PFSK-1 (cell line): ENCODE data around the gene HOMER1.

Experiments used
- FOXP2 ChIP-seq: optimal IDR thresholded peaks from 2 replicates; pipeline ENCODE3; 2011; ENCODE audit warnings: borderline replicate concordance, control low read depth, inconsistent platforms; ENCODE audit not compliant: insufficient read depth; ENCODE audit errors: extremely low read length, extremely low read depth
- POLR2AphosphoS5 ChIP-seq: IDR thresholded peaks from 2 replicates; pipeline ENCODE4 v1.6.1; 2012; ENCODE audit warnings: low read depth, mild to moderate bottlenecking, control low read depth, low read length, moderate library complexity
- SIN3A ChIP-seq: IDR thresholded peaks from 2 replicates; pipeline ENCODE4 v1.6.1; 2012; ENCODE audit warnings: mild to moderate bottlenecking, low read length, moderate library complexity, borderline replicate concordance; ENCODE audit not compliant: insufficient read depth
- TAF1 ChIP-seq: IDR thresholded peaks from 2 replicates; pipeline ENCODE4 v1.6.1; 2012; ENCODE audit warnings: low read length, control low read depth, borderline replicate concordance; ENCODE audit not compliant: insufficient read depth
- TF ChIP-seq, protein P1 (sequence below), 2 experiments: IDR thresholded peaks; 2 replicates each; pipeline versions ENCODE4 v1.6.1 to v1.8.0; 2011 to 2012; ENCODE audit warnings: low read depth in 2 of 2, low read length in 2 of 2, control low read depth in 1 of 2, inconsistent platforms in 1 of 2, mild to moderate bottlenecking in 1 of 2, moderate library complexity in 1 of 2; ENCODE audit not compliant: insufficient read depth in 1 of 2

HOMER1 gene

DNA sequence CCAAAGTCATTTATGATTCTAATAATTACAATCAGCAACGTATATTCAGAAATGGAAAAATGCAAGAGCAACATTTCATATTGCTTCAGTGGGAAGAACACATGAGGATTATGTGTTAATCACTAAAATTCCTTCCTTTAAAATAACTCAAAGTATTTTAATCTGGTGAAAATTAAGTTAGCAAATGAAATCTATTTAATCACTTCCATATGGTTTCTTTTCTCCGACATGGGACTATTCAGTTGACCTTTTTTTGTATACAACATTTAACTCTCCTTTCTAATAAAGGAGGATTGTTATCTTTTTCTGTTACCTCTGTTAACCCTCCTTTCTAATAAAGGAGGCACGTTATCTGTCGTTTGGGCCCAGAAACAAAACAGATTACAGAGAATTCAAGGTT is 59.9 kb downstream of the HOMER1 start:
- no peak for TF ChIP-seq SIN3A
- TF ChIP-seq, protein P1, sequence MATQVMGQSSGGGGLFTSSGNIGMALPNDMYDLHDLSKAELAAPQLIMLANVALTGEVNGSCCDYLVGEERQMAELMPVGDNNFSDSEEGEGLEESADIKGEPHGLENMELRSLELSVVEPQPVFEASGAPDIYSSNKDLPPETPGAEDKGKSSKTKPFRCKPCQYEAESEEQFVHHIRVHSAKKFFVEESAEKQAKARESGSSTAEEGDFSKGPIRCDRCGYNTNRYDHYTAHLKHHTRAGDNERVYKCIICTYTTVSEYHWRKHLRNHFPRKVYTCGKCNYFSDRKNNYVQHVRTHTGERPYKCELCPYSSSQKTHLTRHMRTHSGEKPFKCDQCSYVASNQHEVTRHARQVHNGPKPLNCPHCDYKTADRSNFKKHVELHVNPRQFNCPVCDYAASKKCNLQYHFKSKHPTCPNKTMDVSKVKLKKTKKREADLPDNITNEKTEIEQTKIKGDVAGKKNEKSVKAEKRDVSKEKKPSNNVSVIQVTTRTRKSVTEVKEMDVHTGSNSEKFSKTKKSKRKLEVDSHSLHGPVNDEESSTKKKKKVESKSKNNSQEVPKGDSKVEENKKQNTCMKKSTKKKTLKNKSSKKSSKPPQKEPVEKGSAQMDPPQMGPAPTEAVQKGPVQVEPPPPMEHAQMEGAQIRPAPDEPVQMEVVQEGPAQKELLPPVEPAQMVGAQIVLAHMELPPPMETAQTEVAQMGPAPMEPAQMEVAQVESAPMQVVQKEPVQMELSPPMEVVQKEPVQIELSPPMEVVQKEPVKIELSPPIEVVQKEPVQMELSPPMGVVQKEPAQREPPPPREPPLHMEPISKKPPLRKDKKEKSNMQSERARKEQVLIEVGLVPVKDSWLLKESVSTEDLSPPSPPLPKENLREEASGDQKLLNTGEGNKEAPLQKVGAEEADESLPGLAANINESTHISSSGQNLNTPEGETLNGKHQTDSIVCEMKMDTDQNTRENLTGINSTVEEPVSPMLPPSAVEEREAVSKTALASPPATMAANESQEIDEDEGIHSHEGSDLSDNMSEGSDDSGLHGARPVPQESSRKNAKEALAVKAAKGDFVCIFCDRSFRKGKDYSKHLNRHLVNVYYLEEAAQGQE (IDR thresholded peaks at IDR 0.05; ENCODE audit: insufficient read depth in 1 of 2, low read depth in 2 of 2, low read length in 2 of 2): no peak

DNA sequence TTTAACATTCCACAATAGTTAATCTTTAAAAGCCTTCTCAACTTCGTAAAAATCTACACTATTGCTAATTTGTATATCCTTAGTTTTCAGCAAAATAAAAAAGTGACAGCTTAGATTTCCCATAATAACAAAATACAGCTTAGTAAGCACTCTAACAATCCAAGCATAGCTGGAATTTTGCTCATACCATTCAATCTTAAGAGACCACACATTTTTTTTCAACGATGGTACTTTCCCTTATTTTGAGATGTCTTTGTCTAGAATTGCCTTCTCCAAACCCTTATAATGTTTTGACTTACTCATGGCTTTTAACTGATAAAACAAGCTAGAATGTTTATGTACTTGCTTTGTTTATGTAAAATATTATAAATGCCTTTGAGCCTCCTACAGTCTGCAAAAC is 65.6 kb downstream of the HOMER1 start:
- TF ChIP-seq, protein P1 (IDR thresholded peaks at IDR 0.05; ENCODE audit: insufficient read depth in 1 of 2, low read depth in 2 of 2, low read length in 2 of 2): no peak
- TF ChIP-seq TAF1: no peak
- no peak for TF ChIP-seq SIN3A
- TF ChIP-seq FOXP2: no peak
- TF ChIP-seq POLR2AphosphoS5: no peak

DNA sequence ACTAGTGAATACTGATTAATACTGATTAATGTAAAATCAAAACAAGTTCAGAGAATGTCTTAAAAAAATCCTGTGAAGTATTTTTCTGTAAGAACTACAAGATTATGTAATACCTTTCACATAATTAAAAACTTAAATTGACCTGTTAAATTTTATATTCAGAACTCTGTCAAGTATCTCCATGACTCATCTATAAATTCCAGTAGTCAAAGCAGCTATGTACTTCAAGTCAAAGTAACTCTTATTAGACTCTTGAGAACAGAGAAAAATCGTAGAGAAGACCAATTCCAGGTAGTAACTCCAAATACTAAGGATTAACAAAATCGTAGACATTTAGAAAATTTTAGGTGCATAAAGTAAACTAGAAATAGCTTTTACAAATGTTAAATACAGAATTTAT is 77.1 kb downstream of the HOMER1 start:
- TF ChIP-seq SIN3A (no peak), FOXP2 (no peak), TAF1 (no peak), POLR2AphosphoS5 (no peak)
- TF ChIP-seq, protein P1 (IDR thresholded peaks at IDR 0.05; ENCODE audit: insufficient read depth in 1 of 2, low read depth in 2 of 2, low read length in 2 of 2): no peak

DNA sequence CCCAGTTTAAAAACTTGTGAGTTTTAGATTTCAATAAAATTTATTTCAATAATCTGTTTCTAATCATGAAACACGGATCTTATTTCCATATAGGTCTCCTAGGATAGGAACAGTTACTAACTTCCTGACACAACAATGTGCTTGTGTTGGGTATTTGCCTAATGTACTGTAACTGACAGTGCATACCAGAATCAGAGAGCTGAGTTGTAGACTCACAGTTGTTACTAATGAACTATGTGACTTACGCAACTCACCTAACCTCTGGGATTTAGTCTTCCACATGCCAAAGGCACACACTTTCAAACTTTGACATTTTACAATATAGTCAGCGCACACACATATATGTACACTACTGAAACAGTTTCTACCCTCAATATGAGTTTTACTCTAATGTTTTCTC is 77.7 kb downstream of the HOMER1 start:
- TF ChIP-seq POLR2AphosphoS5 (no peak), TAF1 (no peak), SIN3A (no peak), FOXP2 (no peak)
- TF ChIP-seq, protein P1 (IDR thresholded peaks at IDR 0.05; ENCODE audit: insufficient read depth in 1 of 2, low read depth in 2 of 2, low read length in 2 of 2): no peak

DNA sequence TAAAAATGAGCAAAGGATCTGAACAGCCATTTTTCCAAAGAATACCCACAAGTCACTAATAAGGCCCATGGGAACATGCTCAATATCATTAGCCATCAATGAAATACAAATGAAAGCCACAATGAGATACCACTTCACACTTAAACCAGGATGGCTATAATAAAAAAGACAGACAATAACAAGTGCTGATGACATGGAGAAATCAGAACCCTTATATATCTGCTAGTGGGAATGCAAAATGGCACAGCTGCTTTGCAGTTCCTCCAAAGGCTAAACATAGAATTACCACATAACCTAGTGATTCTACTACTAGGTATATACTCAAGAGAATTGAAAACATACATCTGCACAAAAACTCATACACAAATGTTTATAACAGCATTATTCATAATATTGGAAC is 83.7 kb downstream of the HOMER1 start:
- TF ChIP-seq, protein P1 (IDR thresholded peaks at IDR 0.05; ENCODE audit: insufficient read depth in 1 of 2, low read depth in 2 of 2, low read length in 2 of 2): no peak
- TF ChIP-seq SIN3A: no peak
- no peak for TF ChIP-seq POLR2AphosphoS5
- TF ChIP-seq TAF1: no peak
- TF ChIP-seq FOXP2: no peak
